Subcutaneous abdominal adipose tissue (tissue), 5 donors: Measurements from ENCODE around the gene FAN1.

Experiments
- H3K27ac ChIP-seq: one replicate; pipeline ENCODE4 v1.7.0; 2013; ENCODE audit warnings: low read depth, mild to moderate bottlenecking, inconsistent platforms, low read length, moderate library complexity
- H3K27me3 ChIP-seq, 5 donors: one replicate each; pipeline ENCODE4 v1.7.0; 2013; ENCODE audit warnings: low read length in 5 of 5, inconsistent platforms in 1 of 5; ENCODE audit not compliant: control insufficient read depth in 5 of 5, insufficient read depth in 4 of 5
- H3K36me3 ChIP-seq, 5 donors: one replicate each; pipeline ENCODE4 v1.7.0; 2013; ENCODE audit warnings: low read length in 5 of 5; ENCODE audit not compliant: control insufficient read depth in 5 of 5, insufficient read depth in 5 of 5
- H3K4me1 ChIP-seq, 5 donors: one replicate each; pipeline ENCODE4 v1.7.0; 2013; ENCODE audit warnings: low read length in 5 of 5, mild to moderate bottlenecking in 3 of 5, moderate library complexity in 1 of 5; ENCODE audit not compliant: control insufficient read depth in 5 of 5, insufficient read depth in 5 of 5
- H3K4me3 ChIP-seq, 5 donors: one replicate each; pipeline ENCODE4 v1.7.0; 2013; ENCODE audit warnings: low read length in 5 of 5, low read depth in 1 of 5
- H3K9ac ChIP-seq, 5 donors: one replicate each; pipeline ENCODE4 v1.7.0; 2013; ENCODE audit warnings: low read length in 5 of 5, mild to moderate bottlenecking in 4 of 5, moderate library complexity in 3 of 5
- H3K9me3 ChIP-seq, 5 donors: one replicate each; pipeline ENCODE4 v1.7.0; 2013; ENCODE audit warnings: low read length in 5 of 5; ENCODE audit not compliant: control insufficient read depth in 5 of 5
- donor health status: healthy.
- donor health status: healthy.
- donor health status: healthy.
- donor health status: healthy.
- donor health status: healthy.

Gene FAN1

GRCh38 chr15:30953183-30953582 lies 49.5 kb downstream of the FAN1 start:
- Histone ChIP-seq H3K9me3 (peaks cover 0 to 7% (median 0%) of the 10 kb centered on the region in 5 donors), H3K36me3 (peaks cover 43 to 92% (median 79%) of the 10 kb centered on the region in 5 donors), H3K4me3 (no peak overlapping the region), H3K27me3 (no peaks in the 10 kb centered on the region), H3K27ac (no peak overlapping the region), H3K4me1 (peaks cover 0 to 10% (median 5%) of the 10 kb centered on the region in 5 donors), H3K9ac (no peak overlapping the region)

GRCh38 chr15:30953731-30954378 lies 50.1 kb downstream of the FAN1 start:
- H3K36me3 ChIP-seq = peaks cover 43 to 92% (median 79%) of the 10 kb centered on the region in 5 donors
- H3K27me3 ChIP-seq = no peaks in the 10 kb centered on the region
- H3K27ac ChIP-seq = no peak overlapping the region
- no peak overlapping the region for H3K4me3 ChIP-seq
- H3K4me1 ChIP-seq = peaks cover 0 to 10% (median 5%) of the 10 kb centered on the region in 5 donors
- H3K9me3 ChIP-seq = peaks cover 0 to 7% (median 0%) of the 10 kb centered on the region in 5 donors
- H3K9ac ChIP-seq = no peak overlapping the region

GRCh38 chr15:30954674-30955073 lies 51.0 kb downstream of the FAN1 start:
- Histone ChIP-seq H3K4me1 (peaks cover 0 to 10% (median 5%) of the 10 kb centered on the region in 5 donors), H3K36me3 (peaks cover 36 to 92% (median 79%) of the 10 kb centered on the region in 5 donors), H3K4me3 (no peak overlapping the region), H3K27ac (no peak overlapping the region), H3K9ac (no peak overlapping the region), H3K9me3 (peaks cover 0 to 2% (median 0%) of the 10 kb centered on the region in 5 donors), H3K27me3 (no peaks in the 10 kb centered on the region)

GRCh38 chr15:30956216-30957124 lies 52.8 kb downstream of the FAN1 start:
- Histone ChIP-seq H3K4me3 (no peak overlapping the region), H3K27me3 (no peaks in the 10 kb centered on the region), H3K9me3 (no peaks in the 10 kb centered on the region), H3K27ac (no peak overlapping the region), H3K4me1 (peaks cover 0 to 13% (median 5%) of the 10 kb centered on the region in 5 donors), H3K9ac (no peak overlapping the region), H3K36me3 (peaks cover 33 to 88% (median 77%) of the 10 kb centered on the region in 5 donors)

GRCh38 chr15:30958219-30958618 lies 54.5 kb downstream of the FAN1 start:
- Histone ChIP-seq H3K9ac (no peak overlapping the region), H3K4me3 (no peak overlapping the region), H3K27ac (no peak overlapping the region), H3K36me3 (peaks cover 32 to 79% (median 64%) of the 10 kb centered on the region in 5 donors), H3K4me1 (peaks cover 0 to 21% (median 6%) of the 10 kb centered on the region in 5 donors), H3K9me3 (no peaks in the 10 kb centered on the region), H3K27me3 (no peaks in the 10 kb centered on the region)

- Histone ChIP-seq H3K4me3 (no peak overlapping the region), H3K9me3 (no peaks in the 10 kb centered on the region), H3K4me1 (peaks cover 0 to 11% (median 0%) of the 10 kb centered on the region in 5 donors), H3K27me3 (no peaks in the 10 kb centered on the region), H3K36me3 (peaks cover 51 to 82% (median 65%) of the 10 kb centered on the region in 5 donors), H3K9ac (no peak overlapping the region), H3K27ac (no peak overlapping the region)
Observed at GRCh38 chr15:30962079-30962478, 58.4 kb downstream of the FAN1 start.

GRCh38 chr15:30962659-30963058 lies 58.9 kb downstream of the FAN1 start:
- no peak overlapping the region for H3K27ac ChIP-seq
- H3K9ac ChIP-seq = no peak overlapping the region
- H3K4me1 ChIP-seq = peaks cover 0 to 11% (median 0%) of the 10 kb centered on the region in 5 donors
- no peaks in the 10 kb centered on the region for H3K27me3 ChIP-seq
- no peak overlapping the region for H3K4me3 ChIP-seq
- peaks cover 48 to 79% (median 63%) of the 10 kb centered on the region in 5 donors for H3K36me3 ChIP-seq
- H3K9me3 ChIP-seq = no peaks in the 10 kb centered on the region

GRCh38 chr15:30963681-30964080 lies 60.0 kb downstream of the FAN1 start:
- Histone ChIP-seq H3K36me3 (peaks cover 42 to 71% (median 57%) of the 10 kb centered on the region in 5 donors), H3K9me3 (no peaks in the 10 kb centered on the region), H3K27me3 (no peaks in the 10 kb centered on the region), H3K4me1 (peaks cover 0 to 11% (median 0%) of the 10 kb centered on the region in 5 donors), H3K27ac (no peak overlapping the region), H3K4me3 (no peak overlapping the region), H3K9ac (no peak overlapping the region)

GRCh38 chr15:30969724-30970123 lies 66.0 kb downstream of the FAN1 start:
- Histone ChIP-seq H3K9ac (no peak overlapping the region), H3K4me3 (no peak overlapping the region), H3K27ac (no peak overlapping the region), H3K9me3 (no peaks in the 10 kb centered on the region), H3K27me3 (no peaks in the 10 kb centered on the region), H3K4me1 (no peaks in the 10 kb centered on the region), H3K36me3 (peaks cover 20 to 78% (median 53%) of the 10 kb centered on the region in 5 donors)

- H3K9ac ChIP-seq = no peak overlapping the region
- no peaks in the 10 kb centered on the region for H3K9me3 ChIP-seq
- peaks cover 3 to 15% (median 9%) of the 10 kb centered on the region in 5 donors for H3K4me1 ChIP-seq
- H3K27ac ChIP-seq = no peak overlapping the region
- no peaks in the 10 kb centered on the region for H3K27me3 ChIP-seq
- no peak overlapping the region for H3K4me3 ChIP-seq
- peaks cover 20 to 53% (median 42%) of the 10 kb centered on the region in 5 donors for H3K36me3 ChIP-seq
Observed at GRCh38 chr15:30973379-30973778, 69.7 kb downstream of the FAN1 start.
